ENCODE measurements around the gene CCN2.
A peak's percentile ranks its signal among the peaks of the same experiment; 100 is the strongest.
"Not testable (repeated sequence)": the region's sequence is repeated elsewhere in the genome, so short reads cannot be mapped to it uniquely, and the experiment has no call there.

CCN2 gene

GRCh38 chr6:131937703-131938631 lies 13.2 kb downstream of the CCN2 start:
- DNase-seq = no peak

GRCh38 chr6:131937226-131937625 lies 13.9 kb downstream of the CCN2 start:
- DNase-seq = no peak

GRCh38 chr6:131936156-131936555 lies 15.0 kb downstream of the CCN2 start:
- no peak for DNase-seq

- DNase-seq = no peak
Observed at GRCh38 chr6:131931063-131931750, 20.0 kb downstream of the CCN2 start.

GRCh38 chr6:131929976-131930375 lies 21.2 kb downstream of the CCN2 start:
- DNase-seq = no peak

GRCh38 chr6:131929264-131929663 lies 21.9 kb downstream of the CCN2 start:
- no peak for DNase-seq

GRCh38 chr6:131924881-131925474 lies 26.2 kb downstream of the CCN2 start:
- DNase-seq = no peak

- DNase-seq = peak; percentile 67
Observed at GRCh38 chr6:131923356-131923755, 27.8 kb downstream of the CCN2 start.

GRCh38 chr6:131920656-131921055 lies 30.5 kb downstream of the CCN2 start:
- DNase-seq = no peak

- DNase-seq = no peak
Observed at GRCh38 chr6:131918650-131919355, 32.4 kb downstream of the CCN2 start.

- DNase-seq = no peak
Observed at GRCh38 chr6:131917763-131918649, 33.2 kb downstream of the CCN2 start.

GRCh38 chr6:131917318-131917717 lies 33.9 kb downstream of the CCN2 start:
- no peak for DNase-seq

GRCh38 chr6:131916847-131917246 lies 34.3 kb downstream of the CCN2 start:
- no peak for DNase-seq

GRCh38 chr6:131916091-131916796 lies 34.9 kb downstream of the CCN2 start:
- not testable (repeated sequence) for DNase-seq

GRCh38 chr6:131914967-131915751 lies 36.0 kb downstream of the CCN2 start:
- DNase-seq = peak; percentile 65

GRCh38 chr6:131914234-131914633 lies 36.9 kb downstream of the CCN2 start:
- DNase-seq = no peak

- no peak for DNase-seq
Observed at GRCh38 chr6:131911951-131912350, 39.2 kb downstream of the CCN2 start.

GRCh38 chr6:131910956-131911355 lies 40.2 kb downstream of the CCN2 start:
- DNase-seq = no peak

- DNase-seq = no peak
Observed at GRCh38 chr6:131910219-131910589, 41.0 kb downstream of the CCN2 start.

- peak; percentile 83 for DNase-seq
Observed at GRCh38 chr6:131909408-131910218, 41.6 kb downstream of the CCN2 start.
